ENCODE results near the gene FANCM.
"Not testable (repeated sequence)": the region's sequence is repeated elsewhere in the genome, so short reads cannot be mapped to it uniquely, and the experiment has no call there.

Gene FANCM

DNA sequence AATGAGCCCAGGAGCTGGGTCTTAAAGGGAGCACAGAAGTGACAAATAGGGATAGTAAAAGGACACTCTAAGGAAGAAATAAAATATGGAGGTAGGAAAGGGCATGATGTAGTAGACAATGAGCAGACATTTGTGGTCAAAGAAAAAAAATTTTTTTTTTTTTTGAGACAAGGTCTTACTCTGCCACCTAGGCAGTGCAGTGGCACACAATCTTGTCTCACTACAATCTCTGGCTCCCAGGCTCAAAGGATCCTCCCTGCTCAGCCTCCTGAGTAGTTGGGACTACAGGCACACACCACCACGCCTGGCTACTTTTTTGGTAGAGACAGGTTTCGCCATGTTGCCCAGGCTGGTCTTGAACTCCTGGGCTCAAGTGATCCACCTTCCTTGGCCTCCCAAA, 10.0 kb upstream of the FANCM start:
- H3K4me1 Mint-ChIP-seq (ENCODE audit: low read depth): peaks cover 20% of the 10 kb centered on the region
- no peak overlapping the region for H3K27ac Mint-ChIP-seq
- peaks cover 72% of the 10 kb centered on the region for H3K36me3 Mint-ChIP-seq (ENCODE audit: low read depth)
- H3K4me3 Mint-ChIP-seq: no peak overlapping the region
- no peaks in the 10 kb centered on the region for H3K9me3 Mint-ChIP-seq
- H3K27me3 Mint-ChIP-seq: no peaks in the 10 kb centered on the region
- DNase-seq: no peak

DNA sequence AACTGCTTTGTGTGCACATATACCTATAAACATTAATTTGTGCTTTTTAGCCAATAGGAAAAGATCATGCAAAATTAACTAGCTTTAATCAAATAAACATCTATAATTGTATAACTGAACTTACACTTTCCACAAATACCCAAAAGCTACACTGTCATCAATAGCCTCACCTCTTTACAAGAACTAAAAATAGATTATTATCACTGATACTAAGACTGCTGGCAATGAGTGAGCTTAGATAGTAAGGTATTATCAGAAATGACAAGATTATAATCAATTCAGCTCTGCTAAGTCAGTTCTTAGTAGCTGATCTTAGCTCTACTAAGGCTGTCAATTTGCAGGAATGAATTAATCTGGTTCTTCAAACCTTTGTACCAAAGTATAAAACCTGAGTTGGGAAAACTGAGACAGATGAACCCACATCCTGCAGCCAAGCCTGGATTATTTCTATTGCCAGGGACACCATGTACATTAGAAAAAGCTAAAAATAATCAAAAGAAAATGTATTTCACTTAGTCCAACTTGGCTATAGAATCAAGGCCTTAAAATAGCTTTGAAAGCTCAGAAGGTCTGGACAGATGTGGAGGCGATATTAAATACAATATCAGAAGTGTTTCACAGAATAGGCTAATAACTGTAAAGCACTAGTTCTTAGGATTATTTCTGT, 6.6 kb upstream of the FANCM start:
- Mint-ChIP-seq H3K4me1 (ENCODE audit: low read depth) (peaks cover 38% of the 10 kb centered on the region), H3K9me3 (no peaks in the 10 kb centered on the region), H3K27ac (no peak overlapping the region), H3K36me3 (ENCODE audit: low read depth) (peaks cover 62% of the 10 kb centered on the region), H3K4me3 (no peak overlapping the region), H3K27me3 (no peaks in the 10 kb centered on the region)
- DNase-seq: no peak

DNA sequence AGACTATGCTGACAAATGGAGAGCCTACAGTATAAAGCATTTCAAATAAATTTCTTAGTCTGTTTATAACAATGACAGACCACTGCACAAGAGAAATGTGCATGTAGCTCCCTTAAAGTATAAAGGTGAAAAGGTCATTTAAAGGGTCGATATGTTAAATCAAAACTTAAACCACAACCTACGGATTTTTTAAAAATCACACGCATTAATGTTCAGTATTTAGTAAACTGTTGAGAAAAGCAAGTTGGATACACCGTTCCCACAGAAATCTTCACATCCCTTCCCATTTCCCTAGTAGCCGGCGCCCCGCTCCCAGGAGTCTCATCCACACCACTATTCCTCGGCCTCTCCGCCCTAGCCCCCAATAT, 2.1 kb upstream of the FANCM start:
- no peaks in the 10 kb centered on the region for H3K27me3 Mint-ChIP-seq
- peaks cover 44% of the 10 kb centered on the region for H3K4me1 Mint-ChIP-seq (ENCODE audit: low read depth)
- peak overlapping the region; percentile 97 for H3K27ac Mint-ChIP-seq
- H3K9me3 Mint-ChIP-seq: no peaks in the 10 kb centered on the region
- peaks cover 44% of the 10 kb centered on the region for H3K36me3 Mint-ChIP-seq (ENCODE audit: low read depth)
- no peak for DNase-seq
- H3K4me3 Mint-ChIP-seq: peak overlapping the region; percentile 100

DNA sequence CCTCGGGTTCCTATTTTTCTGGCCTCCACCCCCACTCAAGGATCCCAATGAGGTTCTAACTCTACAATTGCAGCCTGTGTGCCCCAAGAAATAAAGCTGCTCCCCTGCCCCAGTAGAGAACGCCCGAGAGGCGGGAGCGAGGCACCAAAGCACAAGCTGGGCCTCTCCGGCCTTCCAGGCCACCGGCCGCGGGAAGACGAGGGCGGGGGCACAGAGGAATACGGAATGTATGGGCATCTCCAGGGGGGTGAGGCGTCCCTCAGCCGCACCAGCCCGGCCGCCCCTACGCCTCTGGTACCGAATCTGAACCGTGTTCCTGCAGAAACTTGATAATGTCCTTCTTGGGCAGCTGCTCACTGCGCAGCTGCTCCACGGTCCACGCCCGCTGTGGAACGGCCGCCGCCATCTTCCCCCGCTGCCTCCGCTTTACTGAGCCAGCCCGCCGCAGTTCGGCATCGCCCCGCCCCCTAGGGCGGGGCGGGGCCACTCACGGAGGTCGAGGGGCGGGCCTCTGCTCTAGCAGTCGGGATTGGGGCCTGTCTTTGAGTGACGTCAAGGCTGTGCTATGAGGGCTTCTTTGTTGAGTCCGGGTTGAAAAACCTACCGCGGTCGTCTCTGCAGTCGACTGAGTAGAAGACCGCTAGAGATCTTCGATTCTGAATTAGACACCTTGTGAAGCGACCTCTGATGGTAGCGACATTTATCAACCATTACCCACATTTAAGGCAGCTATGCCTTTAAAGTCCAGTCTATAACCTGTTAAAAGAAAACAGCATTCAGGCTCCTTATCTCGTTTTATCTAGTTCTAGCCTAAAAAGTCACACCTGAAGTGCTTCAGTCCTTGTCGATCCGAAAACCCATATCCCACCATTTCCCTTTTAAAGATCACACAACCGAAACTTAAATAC, 1.4 kb upstream of the FANCM start, which contains the start of gene FKBP3:
TSS of gene FKBP3 (minus strand) at position 431 of the 908 bp plus-strand sequence. CDS start at position 406, 25 bp downstream.
- DNase-seq: peak; percentile 95
- peak within 1 kb of the TSS; percentile 97 for H3K27ac Mint-ChIP-seq
- no peaks in the 10 kb centered on the region for H3K9me3 Mint-ChIP-seq
- peak within 1 kb of the TSS; percentile 100 for H3K4me3 Mint-ChIP-seq
- peaks cover 42% of the 10 kb centered on the region for H3K36me3 Mint-ChIP-seq (ENCODE audit: low read depth)
- no peaks in the 10 kb centered on the region for H3K27me3 Mint-ChIP-seq
- H3K4me1 Mint-ChIP-seq (ENCODE audit: low read depth): peaks cover 45% of the 10 kb centered on the region

DNA sequence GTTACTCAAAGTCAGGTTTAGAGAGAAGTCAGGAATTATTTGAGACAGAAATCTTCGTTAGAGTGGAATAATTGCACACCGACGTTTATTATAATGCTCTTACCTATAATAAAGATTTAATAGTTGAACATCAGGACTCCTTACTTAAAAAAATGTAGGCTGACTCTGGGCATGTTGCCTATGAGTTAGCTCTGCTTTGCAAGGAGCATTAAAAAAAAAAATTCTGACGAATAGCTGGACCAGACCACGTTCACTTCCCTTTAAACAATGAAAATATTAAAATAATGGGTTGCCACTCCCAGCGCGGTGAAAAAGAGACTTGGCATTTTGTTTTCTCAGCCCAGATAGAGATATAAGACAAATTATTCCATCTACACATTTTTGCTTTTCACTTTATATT, 574 bp upstream of the FANCM start:
- no peak for DNase-seq
- Mint-ChIP-seq H3K4me3 (peak overlapping the region; percentile 100), H3K4me1 (ENCODE audit: low read depth) (peaks cover 43% of the 10 kb centered on the region), H3K27ac (peak overlapping the region; percentile 97), H3K36me3 (ENCODE audit: low read depth) (peaks cover 40% of the 10 kb centered on the region), H3K27me3 (no peaks in the 10 kb centered on the region), H3K9me3 (no peaks in the 10 kb centered on the region)

DNA sequence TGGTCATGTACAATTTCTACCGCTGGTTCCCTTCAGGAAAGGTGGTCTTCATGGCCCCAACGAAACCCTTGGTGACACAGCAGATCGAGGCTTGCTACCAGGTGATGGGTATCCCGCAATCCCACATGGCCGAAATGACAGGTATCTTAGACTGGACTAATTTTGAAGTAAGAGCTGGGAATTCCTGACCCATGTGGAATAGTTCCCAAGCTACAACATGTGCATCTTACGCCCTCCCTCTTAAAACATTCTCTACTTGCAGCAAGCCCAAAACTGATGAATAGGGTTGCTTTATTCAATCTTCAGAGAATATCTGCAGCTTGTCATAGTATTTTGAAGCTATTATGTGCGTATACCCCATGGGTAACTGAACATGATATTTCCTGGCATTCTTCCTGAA, 669 bp downstream of the FANCM start:
- peaks cover 44% of the 10 kb centered on the region for H3K36me3 Mint-ChIP-seq (ENCODE audit: low read depth)
- no peak for DNase-seq
- peaks cover 40% of the 10 kb centered on the region for H3K4me1 Mint-ChIP-seq (ENCODE audit: low read depth)
- H3K9me3 Mint-ChIP-seq: no peaks in the 10 kb centered on the region
- H3K27me3 Mint-ChIP-seq: no peaks in the 10 kb centered on the region
- H3K4me3 Mint-ChIP-seq: peak overlapping the region; percentile 100
- H3K27ac Mint-ChIP-seq: peak overlapping the region; percentile 97

DNA sequence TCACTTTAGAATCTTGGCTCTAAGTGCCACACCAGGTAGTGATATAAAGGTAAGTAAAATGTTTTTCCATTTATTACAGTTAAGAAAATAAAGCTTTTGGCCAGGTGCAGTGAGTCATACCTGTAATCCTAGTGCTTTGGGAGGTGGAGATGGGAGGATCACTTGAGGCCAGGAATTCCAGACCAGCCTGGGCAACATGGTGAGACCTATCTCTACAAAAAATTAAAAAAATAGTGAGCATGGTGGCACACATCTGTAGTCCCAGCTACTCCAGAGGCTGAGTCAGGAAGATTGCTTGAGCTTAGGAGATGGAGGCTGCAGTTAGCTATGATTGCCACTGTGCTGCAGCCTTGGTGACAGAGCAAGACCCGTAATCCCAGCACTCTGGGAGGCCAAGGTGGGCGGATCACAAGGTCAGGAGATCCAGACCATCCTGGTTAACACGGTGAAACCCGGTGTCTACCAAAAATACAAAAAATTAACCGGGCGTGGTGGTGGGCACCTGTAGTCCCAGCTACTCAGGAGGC, 5.0 kb downstream of the FANCM start:
- Mint-ChIP-seq H3K4me3 (no peak overlapping the region), H3K4me1 (ENCODE audit: low read depth) (peaks cover 34% of the 10 kb centered on the region), H3K27me3 (no peaks in the 10 kb centered on the region), H3K9me3 (no peaks in the 10 kb centered on the region), H3K36me3 (ENCODE audit: low read depth) (peaks cover 50% of the 10 kb centered on the region), H3K27ac (no peak overlapping the region)
- no peak for DNase-seq

DNA sequence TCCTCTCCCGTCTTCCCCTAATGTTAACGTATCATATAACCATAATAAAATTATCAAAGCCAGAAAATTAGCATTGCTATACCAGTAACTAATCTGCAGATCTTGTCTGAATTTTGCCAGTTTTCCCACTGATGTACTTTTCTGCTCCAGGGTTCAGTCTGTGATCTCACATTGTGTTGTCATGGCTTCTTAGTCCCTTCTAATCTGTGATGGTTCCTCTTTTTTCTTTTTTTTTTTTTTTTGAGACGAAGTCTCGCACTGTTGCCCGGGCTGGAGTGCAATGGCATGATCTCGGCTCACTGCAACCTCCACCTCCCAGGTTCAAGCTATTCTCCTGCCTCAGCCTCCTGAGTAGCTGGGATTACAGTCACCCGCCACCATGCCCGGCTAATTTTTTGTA, 6.4 kb downstream of the FANCM start:
- not testable (repeated sequence) for DNase-seq, H3K27me3 Mint-ChIP-seq, H3K9me3 Mint-ChIP-seq, H3K27ac Mint-ChIP-seq, H3K4me3 Mint-ChIP-seq
- H3K36me3 Mint-ChIP-seq (ENCODE audit: low read depth): peaks cover 47% of the 10 kb centered on the region
- H3K4me1 Mint-ChIP-seq (ENCODE audit: low read depth): peaks cover 33% of the 10 kb centered on the region

DNA sequence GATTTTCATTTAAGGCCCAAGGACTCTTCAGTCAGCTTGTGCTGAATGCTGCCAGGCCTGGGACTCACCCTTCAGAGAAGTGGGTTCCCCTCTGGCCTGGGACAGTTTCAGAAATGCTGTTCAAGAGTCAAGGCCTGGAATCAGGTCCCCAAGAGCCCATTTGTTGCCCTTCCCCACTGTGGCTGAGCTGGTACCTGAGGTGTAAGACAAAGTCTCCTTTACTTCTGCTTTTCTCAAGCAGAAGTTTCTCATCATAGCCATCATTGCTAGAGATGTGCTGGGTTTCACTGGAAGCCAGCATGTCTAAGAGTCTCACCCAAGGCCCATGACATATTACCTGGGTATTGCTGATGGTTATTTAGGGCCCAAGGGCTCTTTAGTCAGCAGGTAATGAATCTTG, 8.9 kb downstream of the FANCM start:
- H3K4me3 Mint-ChIP-seq: no peak overlapping the region
- no peaks in the 10 kb centered on the region for H3K9me3 Mint-ChIP-seq
- H3K27me3 Mint-ChIP-seq: no peaks in the 10 kb centered on the region
- H3K36me3 Mint-ChIP-seq (ENCODE audit: low read depth): peaks cover 51% of the 10 kb centered on the region
- peaks cover 15% of the 10 kb centered on the region for H3K4me1 Mint-ChIP-seq (ENCODE audit: low read depth)
- no peak for DNase-seq
- H3K27ac Mint-ChIP-seq: no peak overlapping the region

DNA sequence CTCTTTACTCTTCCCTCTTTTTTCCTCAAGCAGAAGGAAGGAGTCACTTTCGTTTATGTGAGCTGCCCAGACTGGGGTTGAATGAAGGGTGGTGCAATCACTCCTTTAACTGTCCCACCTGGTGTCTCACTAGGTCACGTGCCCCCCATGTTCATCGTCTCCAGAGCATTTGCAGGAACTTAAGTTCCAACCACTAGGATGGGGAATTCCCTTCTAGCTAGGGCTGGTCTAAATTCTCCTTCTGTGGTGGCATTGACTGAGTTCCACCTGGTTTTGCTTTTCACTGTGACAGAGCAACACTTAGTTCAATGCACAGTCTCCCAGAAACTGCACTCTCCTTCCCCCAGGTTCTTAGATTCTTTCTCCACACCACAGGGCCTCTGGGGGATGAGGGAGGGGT, 9.5 kb downstream of the FANCM start:
- Mint-ChIP-seq H3K36me3 (ENCODE audit: low read depth) (peaks cover 51% of the 10 kb centered on the region), H3K4me1 (ENCODE audit: low read depth) (peaks cover 12% of the 10 kb centered on the region), H3K27me3 (no peaks in the 10 kb centered on the region), H3K27ac (no peak overlapping the region), H3K4me3 (no peak overlapping the region), H3K9me3 (no peaks in the 10 kb centered on the region)
- DNase-seq: no peak

DNA sequence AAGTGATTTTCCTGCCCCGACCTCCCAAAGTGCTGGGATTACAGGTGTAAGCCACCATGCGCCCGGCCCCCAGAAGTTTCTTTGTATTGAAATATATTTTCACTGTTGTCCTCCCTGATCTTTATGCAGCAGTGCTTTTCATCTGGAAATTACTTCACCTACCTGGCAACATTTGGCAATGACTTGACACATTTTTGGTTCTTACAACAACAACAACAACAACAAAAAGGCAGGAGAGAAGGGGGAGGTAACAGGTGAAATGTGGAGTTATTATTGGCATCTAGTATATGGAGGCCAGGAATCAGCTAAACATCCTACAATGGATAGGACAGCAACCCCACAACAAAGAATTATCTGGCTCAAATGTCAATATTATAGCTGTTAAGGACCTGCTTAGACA, 13.9 kb downstream of the FANCM start:
- H3K4me3 Mint-ChIP-seq: no peak overlapping the region
- H3K36me3 Mint-ChIP-seq (ENCODE audit: low read depth): peaks cover 51% of the 10 kb centered on the region
- DNase-seq: no peak
- H3K4me1 Mint-ChIP-seq (ENCODE audit: low read depth): peaks cover 6% of the 10 kb centered on the region
- H3K9me3 Mint-ChIP-seq: no peaks in the 10 kb centered on the region
- no peaks in the 10 kb centered on the region for H3K27me3 Mint-ChIP-seq
- H3K27ac Mint-ChIP-seq: no peak overlapping the region

DNA sequence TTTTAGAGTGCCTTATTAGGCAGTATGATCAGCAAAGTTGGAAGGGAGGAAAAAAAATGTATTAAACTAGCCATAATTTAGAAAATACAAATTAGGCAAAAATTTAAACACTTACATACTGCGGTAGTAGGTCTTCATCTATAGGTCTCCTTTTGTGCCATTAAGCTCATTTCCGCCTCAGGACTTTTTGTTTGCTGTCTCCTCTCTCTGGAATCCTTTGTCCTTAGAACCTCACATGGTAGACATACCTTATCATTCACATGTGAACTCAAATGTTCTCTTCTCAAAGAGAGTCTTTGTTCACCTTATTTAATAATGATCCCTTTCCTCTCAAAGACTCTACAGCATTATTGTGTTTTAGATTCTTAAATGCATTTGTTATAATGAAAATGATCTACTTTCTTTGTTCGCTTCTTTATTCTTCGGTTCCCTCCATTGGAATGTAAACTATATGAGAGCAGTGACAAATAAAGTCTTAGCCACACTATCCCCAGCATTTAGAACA, 14.7 kb downstream of the FANCM start:
- no peak overlapping the region for H3K4me3 Mint-ChIP-seq
- no peaks in the 10 kb centered on the region for H3K9me3 Mint-ChIP-seq
- peaks cover under 1% of the 10 kb centered on the region for H3K4me1 Mint-ChIP-seq (ENCODE audit: low read depth)
- DNase-seq: no peak
- H3K27ac Mint-ChIP-seq: no peak overlapping the region
- peaks cover 49% of the 10 kb centered on the region for H3K36me3 Mint-ChIP-seq (ENCODE audit: low read depth)
- no peaks in the 10 kb centered on the region for H3K27me3 Mint-ChIP-seq

DNA sequence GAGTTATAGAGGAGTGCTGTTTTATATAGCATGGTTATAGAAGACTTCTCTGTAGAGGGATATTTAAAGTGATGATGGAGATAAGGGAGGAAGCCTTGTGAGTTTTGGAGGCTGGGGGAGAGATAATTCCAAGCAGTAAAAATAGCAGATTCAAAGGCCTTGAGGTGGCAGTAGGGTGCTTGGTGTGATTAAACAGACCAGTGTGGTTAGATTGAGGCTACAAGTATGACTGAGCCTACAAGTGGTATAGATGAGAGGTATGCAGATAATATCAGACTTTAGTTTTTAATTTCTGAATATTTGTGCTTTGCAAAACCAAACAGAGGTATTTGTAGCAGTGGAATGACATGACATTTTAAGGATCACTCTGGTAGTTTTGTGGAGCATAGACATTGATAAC, 20.3 kb downstream of the FANCM start:
- no peak overlapping the region for H3K27ac Mint-ChIP-seq
- no peaks in the 10 kb centered on the region for H3K27me3 Mint-ChIP-seq
- no peak for DNase-seq

DNA sequence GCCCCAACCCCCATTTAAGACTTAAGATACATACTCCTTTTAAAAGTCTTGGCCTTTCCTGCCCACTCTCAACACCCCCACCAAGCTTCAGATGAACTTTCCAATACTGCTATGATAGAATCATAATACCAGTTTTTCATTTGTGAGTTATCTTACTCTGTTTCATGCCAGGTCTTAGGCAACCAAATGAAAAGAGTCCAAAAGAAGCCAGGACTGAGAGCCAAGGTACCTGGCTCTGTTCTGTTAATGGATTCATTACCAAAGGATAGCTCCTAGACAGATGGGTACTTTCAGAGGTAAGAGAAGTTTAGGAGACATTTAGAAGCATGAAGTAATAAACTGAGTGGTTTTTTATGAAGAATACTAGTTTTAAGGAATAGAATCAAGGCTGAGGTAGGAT, 34.2 kb downstream of the FANCM start:
- no peak overlapping the region for H3K27ac Mint-ChIP-seq
- H3K36me3 Mint-ChIP-seq (ENCODE audit: low read depth): peaks cover 48% of the 10 kb centered on the region
- no peaks in the 10 kb centered on the region for H3K4me1 Mint-ChIP-seq (ENCODE audit: low read depth)
- no peak for DNase-seq
- H3K27me3 Mint-ChIP-seq: no peaks in the 10 kb centered on the region
- H3K9me3 Mint-ChIP-seq: no peaks in the 10 kb centered on the region
- no peak overlapping the region for H3K4me3 Mint-ChIP-seq

More for the DNA sequence above, 20.3 kb downstream of the FANCM start:
- H3K4me1 Mint-ChIP-seq (ENCODE audit: low read depth): peaks cover 7% of the 10 kb centered on the region
- no peak overlapping the region for H3K4me3 Mint-ChIP-seq
- peaks cover 44% of the 10 kb centered on the region for H3K36me3 Mint-ChIP-seq (ENCODE audit: low read depth)
- no peaks in the 10 kb centered on the region for H3K9me3 Mint-ChIP-seq

DNA sequence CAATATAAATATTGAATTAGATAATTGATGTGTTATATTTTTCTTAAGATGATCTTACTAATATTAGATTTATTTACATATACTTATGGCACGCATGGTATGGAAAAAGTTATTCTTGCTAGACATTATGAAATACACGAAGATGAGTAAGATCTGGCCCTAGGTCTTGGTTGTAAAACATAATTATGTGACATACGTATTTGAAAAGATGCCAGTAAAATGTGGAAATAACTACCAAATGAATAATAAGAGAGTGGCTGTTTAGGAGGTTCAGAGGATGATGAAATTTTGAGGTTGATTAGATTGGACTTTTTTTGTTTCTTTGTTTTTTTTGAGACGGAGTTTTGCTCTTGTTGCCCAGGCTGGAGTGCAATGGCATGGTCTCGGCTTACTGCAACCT, 41.3 kb downstream of the FANCM start:
- Mint-ChIP-seq H3K4me3 (no peak overlapping the region), H3K27ac (no peak overlapping the region), H3K27me3 (no peaks in the 10 kb centered on the region), H3K9me3 (no peaks in the 10 kb centered on the region), H3K4me1 (ENCODE audit: low read depth) (no peaks in the 10 kb centered on the region), H3K36me3 (ENCODE audit: low read depth) (peaks cover 53% of the 10 kb centered on the region)
- no peak for DNase-seq

Measured in activated T-cell treated with anti-CD3 and anti-CD28 coated beads, Interleukin-2, amount 50 U/mL, for 24 hours (primary cell).